Hypothalamus (tissue), 51 donors: ENCODE data around the gene USP7.
"Not testable (repeated sequence)": the region's sequence is repeated elsewhere in the genome, so short reads cannot be mapped to it uniquely, and the experiment has no call there.

ENCODE experiments used
- DNase-seq, 51 donors: peaks; one replicate each; lab custom pipeline; 2025; lab: John Stamatoyannopoulos, UW

USP7 gene

DNA sequence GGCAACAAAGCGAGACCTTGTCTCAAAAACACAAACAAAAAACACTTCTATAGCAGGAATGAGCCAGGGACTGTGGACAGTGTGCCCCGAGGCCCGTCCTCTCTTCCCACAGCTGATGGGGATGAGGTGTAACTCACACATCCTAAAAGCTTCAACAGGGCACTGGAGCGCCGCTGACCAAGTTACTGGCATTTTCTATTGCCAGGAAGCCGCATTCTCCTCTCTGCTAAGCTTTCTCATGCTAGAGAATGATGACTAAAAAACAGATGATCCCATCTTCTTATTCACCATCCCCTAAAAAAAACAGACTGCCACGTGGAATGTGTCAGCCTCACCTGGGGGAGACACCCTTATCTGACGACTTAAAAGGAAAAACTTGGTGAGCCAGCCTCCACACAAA, 111.2 kb downstream of the USP7 start:
- peak in 1 of 51 donors; percentile 21 for DNase-seq

DNA sequence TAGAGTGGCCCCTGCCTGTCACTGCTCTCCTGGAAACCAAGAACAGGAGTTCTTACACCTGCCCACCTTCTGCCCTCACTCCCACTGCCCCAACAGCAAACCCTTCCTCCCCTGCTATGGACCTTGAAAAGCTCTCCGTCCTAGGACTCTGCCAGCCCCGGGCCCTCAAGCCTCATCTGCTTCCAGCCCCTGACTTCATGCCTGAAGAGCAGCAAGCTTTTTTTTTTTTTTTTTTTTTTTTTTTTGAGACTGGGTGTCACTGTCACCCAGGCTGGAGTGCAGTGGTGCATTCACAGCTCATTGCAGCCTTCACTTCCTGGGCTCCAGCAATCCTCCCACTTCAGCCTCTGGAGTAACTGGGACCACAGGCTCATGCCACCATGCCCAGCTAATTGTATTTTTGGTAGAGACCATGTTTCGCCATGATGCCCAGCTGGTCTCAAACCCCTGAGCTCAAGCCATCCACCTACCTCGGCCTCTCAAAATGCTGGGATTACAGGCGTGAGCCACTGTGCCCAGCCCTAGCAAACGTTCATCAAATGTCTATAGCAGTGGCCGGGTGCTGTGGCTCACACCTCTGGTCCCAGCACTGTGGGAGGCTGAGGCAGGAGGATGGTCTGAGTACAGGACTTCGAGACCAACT, 111.8 kb downstream of the USP7 start:
- DNase-seq = no peak

DNA sequence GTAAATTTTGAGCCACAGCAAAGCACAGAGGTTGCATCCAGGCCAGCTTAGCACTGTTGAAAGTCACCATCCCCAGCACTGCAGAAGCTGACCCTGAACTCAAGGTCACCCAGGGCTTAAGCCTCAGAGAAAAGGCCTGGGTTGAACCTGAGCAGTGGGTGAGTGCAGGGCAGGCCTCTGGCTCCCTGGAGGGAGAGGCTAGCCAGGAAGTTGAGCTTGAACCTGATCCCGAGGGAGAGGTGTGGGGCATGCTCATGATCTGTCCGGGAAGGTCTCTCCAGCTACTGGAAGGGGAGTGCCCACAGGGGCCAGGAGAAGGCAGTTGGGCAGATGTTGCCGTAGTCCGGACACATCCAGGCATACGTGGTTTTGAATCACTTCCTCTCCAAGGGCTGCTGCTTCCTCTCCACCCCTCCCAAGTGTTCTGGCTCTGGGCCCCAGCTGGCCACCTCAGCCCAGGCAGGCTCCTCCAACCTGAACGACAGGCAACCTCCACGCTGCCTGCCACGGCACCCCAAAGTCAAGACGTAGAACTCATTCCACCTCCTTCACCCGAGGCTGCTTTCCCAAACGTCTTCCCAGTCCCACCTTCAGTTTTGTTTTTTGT, 113.3 kb downstream of the USP7 start:
- DNase-seq = no peak

DNA sequence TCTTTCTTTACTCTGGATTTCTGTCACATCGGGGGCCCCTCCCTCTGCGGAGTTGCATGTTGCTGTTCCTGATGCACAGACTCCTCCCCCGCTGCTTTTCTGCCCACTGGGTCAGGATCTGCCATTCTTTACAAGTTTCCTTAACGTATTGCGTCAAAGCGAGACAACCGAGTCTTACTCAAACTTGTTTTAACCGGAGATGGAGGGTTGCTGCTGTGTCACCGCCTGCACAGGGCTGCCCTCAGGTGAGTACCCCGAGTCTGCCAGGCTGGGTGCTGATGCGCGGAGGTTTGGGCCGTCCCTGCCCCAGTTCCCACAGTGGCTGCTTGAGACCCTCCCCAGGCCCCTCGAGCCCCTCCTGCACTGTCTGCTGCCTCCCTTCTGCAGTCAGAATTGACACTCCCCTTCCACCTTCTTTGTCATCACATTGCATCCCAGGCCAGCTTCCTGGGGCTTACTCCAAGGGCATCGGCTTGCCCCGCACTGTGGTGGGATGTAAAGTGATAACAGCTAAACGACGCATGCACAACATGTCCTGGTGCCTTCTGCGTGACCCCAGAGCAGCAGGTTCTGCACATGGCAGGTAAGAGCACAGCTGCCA, 114.2 kb downstream of the USP7 start:
- no peak for DNase-seq

DNA sequence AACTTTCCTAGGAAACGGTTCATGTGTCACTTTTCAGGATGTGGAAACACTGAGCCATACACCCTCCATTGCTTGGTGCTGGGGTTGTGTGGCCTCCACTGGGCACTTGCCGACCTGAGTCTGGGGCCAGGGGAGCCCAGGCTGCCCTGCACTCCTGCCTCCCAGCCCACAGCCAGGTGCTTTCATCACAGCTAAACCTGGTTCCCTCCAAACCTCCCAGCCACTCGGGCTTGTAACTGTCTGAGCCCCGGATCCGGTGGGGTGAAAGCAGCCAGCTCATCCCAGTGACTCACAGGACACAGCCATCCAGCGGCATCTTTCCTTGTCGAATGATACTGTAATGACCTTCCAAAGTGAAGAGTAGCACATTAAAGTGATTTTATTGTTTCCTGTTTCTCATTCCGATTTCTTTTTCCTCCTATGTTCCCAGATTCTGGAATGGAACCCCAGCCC, 114.7 kb downstream of the USP7 start:
- peak in 1 of 51 donors; percentile 18 for DNase-seq

DNA sequence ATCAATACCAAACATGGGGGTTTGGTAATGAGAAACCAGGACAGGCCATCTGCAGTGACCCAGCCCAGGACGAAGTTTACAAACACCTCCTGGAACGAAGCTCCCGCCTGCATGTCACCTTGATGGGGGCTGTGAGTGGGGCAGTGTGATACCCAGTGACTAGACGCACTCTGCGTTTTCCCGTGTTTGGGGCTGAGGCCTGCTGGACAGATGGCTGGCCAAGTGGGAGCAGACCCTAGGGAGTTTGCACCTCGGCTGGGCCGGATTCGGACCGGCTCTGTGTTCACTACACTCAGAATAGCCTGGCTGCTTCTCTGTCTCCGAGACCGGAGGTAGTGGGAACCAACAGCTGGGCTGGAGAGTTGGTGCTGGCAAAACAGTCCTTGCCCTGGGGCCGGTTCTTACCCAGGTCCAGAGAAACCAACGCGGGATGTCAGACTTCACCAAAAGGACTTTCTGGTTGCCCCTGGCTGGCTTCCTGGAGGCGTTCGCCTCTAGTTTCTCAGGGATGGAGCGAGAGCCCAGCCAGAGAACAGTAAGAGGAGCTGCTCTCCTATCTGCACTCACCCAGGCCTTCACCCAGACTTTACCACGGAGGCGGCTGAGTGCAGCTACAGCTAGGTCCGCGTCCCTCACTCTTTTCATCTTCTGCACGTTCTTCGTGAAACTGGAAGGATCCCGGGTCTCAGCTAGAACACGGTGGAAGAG, 115.3 kb downstream of the USP7 start:
- DNase-seq = no peak

DNA sequence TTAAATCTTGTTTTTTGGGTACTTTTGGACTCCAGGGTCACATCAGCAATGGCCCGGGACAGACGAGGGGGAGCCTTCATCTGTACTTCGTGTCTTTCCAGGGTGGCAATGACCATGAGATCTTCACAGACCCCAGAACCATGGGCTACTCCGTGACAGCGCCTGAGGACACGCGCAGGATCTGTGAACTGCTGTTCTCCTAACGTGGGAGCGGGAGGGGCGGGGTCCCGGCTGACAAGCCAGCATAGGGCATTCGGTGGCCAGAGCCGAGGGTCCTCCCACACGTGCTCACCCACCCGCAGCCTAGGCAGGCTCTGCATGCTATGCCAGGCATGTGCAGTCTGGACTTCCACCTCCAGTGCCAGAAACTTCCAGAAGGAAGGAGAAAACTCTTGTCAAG, 116.1 kb downstream of the USP7 start:
- no peak for DNase-seq

DNA sequence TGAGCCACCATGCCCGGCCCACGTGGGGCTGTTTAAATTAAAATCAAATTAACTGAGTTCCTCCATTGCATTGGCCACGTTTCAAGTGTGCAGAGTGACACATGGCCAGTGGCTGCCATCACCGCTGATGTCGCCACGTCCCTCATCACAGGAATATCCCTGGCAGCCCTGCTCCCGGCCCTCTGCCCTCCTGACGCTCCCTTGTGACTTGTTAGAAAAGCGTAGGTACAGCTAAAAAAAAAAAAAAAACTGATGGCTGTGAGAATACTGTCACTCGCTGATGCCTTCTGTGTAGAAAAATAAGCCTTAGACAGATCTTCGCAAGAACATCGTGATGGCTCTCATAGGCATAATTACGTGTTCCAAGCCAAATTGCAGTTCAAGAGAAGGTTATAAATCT, 116.6 kb downstream of the USP7 start:
- DNase-seq = no peak

DNA sequence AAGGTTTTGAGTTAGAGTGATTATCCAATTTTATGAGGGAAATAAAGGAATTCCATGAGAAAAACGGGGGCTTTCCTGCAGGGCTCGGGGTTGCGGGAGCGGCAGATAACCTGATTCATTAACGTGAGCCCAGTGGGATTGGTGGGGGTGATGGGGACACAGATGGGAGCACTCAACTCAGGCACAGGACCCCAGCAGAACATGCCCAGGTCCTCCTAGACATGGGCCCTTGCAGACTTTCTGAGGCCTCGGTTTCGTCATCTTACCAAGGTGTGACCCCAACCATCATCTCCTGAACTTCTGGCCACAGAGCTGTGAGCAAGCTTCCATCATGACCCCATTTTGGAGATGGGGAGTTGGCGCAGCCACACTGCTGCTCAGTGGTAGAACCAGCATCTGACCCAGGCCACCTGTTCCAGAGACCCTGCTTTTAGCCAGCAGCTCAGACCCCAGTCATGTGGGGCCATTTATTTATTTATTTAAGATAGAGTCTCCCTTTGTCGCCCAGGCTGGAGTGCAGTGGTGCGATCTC, 117.2 kb downstream of the USP7 start:
- DNase-seq = no peak

DNA sequence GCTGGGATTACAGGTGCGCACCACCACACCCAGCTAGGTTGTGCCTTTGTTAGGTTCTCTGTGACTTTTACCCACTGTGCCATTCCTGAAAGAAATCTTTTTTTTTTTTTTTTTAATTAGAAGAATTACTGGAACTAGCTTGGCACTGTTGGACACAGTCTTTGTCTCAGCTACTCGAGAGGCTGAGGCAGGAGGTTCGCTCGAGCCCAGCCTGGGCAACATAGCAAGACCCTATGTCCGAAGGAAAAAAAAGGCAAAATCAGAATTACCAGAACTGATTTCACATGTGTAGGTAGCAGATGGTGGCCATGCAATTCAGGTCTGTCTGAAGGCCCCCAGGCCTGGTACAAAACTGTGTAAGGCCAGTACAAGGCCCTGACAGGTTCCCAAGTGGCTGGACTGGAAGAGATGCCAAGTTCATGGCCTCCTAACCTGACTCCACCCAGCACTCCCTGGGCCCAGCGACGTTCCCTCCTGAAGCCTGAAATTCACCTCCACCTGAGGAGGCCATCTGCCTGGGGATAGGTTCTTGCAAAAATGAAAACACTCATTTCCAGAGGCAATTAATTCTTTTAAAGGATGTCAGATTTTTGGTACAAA, 117.9 kb downstream of the USP7 start:
- DNase-seq = no peak

DNA sequence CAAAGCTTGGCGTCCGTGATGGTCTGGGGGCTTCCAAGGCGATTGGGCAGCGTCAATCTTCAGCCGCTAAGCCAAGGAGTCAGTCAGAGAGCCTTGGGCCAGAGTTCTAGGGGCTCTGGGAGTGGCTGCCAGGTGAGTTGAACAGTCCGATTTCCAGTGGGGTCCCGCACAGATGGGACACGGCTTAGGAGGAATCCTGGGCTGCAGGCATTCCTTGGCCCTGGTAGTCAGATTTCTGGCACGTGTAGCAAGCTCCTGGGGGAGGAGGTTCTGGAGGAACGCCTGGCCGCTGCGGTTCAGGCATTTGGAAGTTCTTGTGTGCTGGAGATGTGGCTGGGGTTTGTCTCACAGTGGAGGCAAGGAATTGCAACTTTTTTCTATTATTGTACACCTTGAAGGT, 120.4 kb downstream of the USP7 start:
- DNase-seq = not testable (repeated sequence)
